WI38 (cell line): ENCODE measurements around the gene KRTAP29-1.
"Not testable (repeated sequence)": the region's sequence is repeated elsewhere in the genome, so short reads cannot be mapped to it uniquely, and the experiment has no call there.

Experiments
- H3K4me3 ChIP-seq: 2 replicates; pipeline ENCODE4 v1.5.1; 2011; ENCODE audit warnings: low read depth, mild to moderate bottlenecking, control low read depth, low read length
- TF ChIP-seq, protein P1 (sequence below): IDR thresholded peaks from 2 replicates; pipeline ENCODE4 v1.5.1; 2012; ENCODE audit warnings: low read depth, mild to moderate bottlenecking, control low read depth, low read length

KRTAP29-1 gene

DNA sequence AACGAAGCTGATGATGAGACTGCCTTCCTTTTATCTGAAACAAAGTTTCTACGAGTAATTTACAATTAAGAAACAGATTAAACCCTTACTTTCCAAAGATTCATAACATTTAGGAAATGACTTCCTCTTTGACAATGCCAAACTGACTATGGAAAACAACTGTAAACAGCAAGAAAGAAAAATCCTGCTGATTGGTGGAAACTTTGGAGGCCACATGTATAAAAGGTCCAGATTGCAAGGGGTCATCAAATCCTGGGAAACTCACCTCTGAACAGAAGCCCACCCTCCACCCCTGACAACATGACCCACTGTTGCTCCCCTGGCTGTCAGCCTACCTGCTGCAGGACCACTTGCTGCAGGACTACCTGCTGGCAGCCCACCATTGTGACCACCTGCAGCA lies 37.6 kb downstream of the KRTAP29-1 start, which contains the start of gene KRTAP9-6:
Gene KRTAP9-6, plus strand, starts transcription at position 301 of the 400 bp plus-strand sequence. Its CDS starts 0 bp downstream, at position 301.
- no peak within 1 kb of the TSS for H3K4me3 ChIP-seq
- TF ChIP-seq, protein P1, sequence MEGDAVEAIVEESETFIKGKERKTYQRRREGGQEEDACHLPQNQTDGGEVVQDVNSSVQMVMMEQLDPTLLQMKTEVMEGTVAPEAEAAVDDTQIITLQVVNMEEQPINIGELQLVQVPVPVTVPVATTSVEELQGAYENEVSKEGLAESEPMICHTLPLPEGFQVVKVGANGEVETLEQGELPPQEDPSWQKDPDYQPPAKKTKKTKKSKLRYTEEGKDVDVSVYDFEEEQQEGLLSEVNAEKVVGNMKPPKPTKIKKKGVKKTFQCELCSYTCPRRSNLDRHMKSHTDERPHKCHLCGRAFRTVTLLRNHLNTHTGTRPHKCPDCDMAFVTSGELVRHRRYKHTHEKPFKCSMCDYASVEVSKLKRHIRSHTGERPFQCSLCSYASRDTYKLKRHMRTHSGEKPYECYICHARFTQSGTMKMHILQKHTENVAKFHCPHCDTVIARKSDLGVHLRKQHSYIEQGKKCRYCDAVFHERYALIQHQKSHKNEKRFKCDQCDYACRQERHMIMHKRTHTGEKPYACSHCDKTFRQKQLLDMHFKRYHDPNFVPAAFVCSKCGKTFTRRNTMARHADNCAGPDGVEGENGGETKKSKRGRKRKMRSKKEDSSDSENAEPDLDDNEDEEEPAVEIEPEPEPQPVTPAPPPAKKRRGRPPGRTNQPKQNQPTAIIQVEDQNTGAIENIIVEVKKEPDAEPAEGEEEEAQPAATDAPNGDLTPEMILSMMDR, result no peak

DNA sequence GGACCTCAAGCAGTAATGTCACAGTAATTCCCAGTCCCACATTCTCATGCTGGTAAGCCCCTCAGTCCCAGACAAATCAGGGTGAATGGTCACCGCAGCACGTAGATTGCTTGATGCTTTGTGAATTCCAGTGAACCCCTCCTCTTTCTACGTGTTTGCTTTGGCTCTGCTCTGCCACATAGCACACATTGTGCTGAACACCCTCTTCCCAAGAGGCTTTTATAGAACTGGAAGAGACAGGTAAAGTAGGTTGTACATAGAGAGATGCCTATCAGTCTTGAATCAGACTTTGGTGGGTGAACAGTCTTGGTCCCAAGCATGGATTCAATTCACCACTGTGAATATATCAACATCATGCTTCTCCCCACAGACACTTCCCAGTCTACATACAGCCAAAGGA lies 38.1 kb downstream of the KRTAP29-1 start:
- TF ChIP-seq, protein P1, result no peak
- no peak overlapping the region for H3K4me3 ChIP-seq

DNA sequence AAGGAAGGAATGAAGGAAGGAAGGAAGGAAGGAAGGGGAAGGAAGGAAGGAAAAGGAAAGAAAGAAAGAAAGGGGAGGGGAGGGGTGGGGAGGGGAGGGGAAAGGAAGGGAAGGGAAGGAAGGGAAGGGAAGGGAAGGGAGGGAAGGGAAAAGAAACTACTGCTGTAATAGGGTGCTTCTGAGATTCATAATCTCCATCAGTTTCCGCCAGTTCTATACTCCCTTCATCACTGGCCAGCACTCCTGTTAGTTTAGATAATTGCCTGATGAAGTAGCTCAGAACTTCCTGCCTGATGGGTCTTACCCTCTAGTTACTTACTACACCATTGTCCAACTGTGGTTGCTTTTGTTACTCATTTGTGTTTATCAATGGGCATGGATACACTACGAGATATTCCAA lies 39.4 kb downstream of the KRTAP29-1 start:
- H3K4me3 ChIP-seq, result no peak overlapping the region
- TF ChIP-seq, protein P1, result no peak

DNA sequence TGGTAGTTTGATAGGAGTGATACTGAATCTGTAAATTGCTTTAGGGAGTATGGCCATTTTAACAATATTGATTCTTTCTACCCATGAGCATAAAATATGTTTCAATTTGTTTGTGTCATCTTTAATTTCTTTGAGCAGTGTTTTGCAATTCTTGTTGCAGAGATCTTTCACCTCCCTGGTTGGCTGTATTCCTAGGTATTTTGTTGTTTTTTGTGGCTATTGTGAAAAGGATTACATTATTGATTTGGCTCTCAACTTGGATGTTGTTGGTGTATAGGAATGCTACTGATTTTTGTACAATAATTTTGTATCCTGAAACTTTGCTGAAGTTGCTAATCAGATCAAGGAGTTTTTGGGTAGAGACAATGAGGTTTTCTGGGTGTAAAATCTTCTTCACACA lies 44.2 kb downstream of the KRTAP29-1 start:
- no peak overlapping the region for H3K4me3 ChIP-seq
- TF ChIP-seq, protein P1, result no peak

DNA sequence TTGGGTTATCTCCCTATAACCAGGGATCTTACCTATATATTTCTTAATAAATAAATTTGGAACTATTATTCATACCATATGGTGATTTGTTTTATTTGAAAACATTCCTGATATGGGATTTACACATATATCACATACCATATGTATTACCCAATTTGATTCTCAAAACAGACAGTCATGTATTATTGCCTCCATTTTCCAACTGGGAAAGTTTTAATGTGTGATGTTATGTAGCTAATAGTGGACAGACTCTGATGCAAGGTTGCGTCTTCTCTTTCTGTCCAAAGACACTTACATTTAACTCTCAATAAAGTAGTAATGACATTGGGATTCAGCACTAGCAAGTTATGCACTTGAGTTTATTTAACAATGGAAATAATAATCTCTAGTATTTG lies 46.4 kb downstream of the KRTAP29-1 start:
- H3K4me3 ChIP-seq, result no peak overlapping the region
- TF ChIP-seq, protein P1, result no peak

DNA sequence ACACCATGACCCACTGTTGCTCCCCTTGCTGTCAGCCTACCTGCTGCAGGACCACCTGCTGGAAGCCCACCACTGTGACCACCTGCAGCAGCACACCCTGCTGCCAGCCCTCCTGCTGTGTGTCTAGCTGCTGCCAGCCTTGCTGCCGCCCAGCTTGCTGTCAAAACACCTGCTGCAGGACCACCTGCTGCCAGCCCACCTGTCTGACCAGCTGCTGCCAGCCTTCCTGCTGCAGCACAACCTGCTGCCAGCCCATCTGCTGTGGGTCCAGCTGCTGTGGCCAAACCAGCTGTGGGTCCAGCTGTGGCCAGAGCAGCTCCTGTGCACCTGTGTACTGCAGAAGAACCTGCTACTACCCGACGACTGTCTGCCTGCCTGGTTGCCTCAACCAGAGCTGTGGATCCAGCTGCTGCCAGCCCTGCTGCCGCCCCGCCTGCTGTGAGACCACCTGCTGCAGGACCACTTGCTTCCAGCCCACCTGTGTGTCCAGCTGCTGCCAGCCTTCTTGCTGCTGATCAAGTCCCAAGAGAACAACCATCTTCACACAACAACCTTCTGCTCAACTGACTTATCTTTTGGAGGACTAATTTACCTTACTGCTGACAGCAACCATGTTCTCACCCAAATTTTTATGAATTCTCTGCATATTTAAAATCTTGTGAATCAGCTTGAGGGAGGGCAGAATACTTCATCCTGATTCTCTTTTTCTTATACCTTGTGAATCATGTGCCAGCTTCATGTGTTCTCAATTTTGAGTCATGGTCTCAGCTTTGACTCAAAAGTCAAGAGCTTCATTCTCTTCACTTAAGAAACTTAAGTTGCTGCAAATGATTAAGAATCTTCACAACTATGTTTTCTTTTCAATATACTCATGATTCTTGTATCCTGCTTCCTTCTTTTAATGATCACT lies 47.0 kb downstream of the KRTAP29-1 start, which contains the start of gene KRTAP9-9:
Gene KRTAP9-9, plus strand, starts transcription at position 4 of the 910 bp plus-strand sequence.
- not testable (repeated sequence) for H3K4me3 ChIP-seq

DNA sequence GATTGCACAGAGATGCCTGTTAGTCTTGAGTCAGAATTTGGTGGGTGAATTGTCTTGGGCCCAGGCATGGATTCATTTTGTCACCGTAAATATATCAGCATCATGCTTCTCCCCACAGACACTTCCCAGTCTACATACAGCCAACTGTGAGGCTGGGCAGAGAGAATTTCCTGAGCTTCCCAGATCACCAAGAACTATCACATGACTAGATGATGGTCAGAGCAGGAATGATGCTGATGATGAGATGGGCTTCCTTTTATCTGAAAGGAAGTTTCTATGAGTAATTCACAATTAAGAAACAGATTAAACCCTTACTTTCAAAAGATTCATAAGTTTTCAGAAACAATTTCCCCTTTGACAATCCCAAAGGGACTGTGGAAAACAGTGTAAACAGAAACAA lies 47.8 kb downstream of the KRTAP29-1 start:
- H3K4me3 ChIP-seq, result no peak overlapping the region
- TF ChIP-seq, protein P1, result no peak
